PC-3 (cell line): ENCODE measurements around the gene TEAD1. TPM values are rescaled to one million over a fixed set of nuclear protein-coding genes. Genes with fewer than 3 reads are reported as not detected.

Source experiments
- ATAC-seq: fragments of 200-7000 bp; cut with Tn5 transposase; 2 replicates; pipeline ENCODE4 v1.9.1; 2020; ENCODE audit warnings: mild to moderate bottlenecking, moderate library complexity
- BruUV-seq: library from RNA; stranded (reverse); fragments of 400-500 nt; replicated peaks from 2 replicates; lab custom pipeline; 2021; lab: Mats Ljungman, UMichigan
- CTCF ChIA-PET: fragments of 300-600 bp; sonication (Branson Sonifier 250); formaldehyde crosslinking; loops from one replicate; lab custom pipeline; 2022; ENCODE audit warnings: antibody characterized with exemption; lab: Charles Lee
- POLR2A ChIA-PET: fragments of 300-600 bp; sonication (Branson Sonifier 250); formaldehyde crosslinking; loops from one replicate; lab custom pipeline; 2022; ENCODE audit warnings: antibody characterized with exemption; ENCODE audit not compliant: unreplicated experiment; lab: Charles Lee
- DNase-seq: peaks from one replicate; pipeline ENCODE4 v3.0.0-alpha.2; 2015
- H2AFZ ChIP-seq: fragments of 300-600 bp; sonication (generic); 2 replicates; pipeline ENCODE4 v1.6.0; 2016; ENCODE audit warnings: antibody characterized with exemption, low read length
- H3F3A ChIP-seq: fragments of 300-600 bp; sonication (generic); one replicate; pipeline ENCODE4 v1.6.0; 2017; ENCODE audit warnings: antibody characterized with exemption, low read length, control low read depth, mild to moderate bottlenecking; ENCODE audit not compliant: unreplicated experiment
- H3K27ac ChIP-seq: fragments of 300-600 bp; sonication (generic); 2 replicates; pipeline ENCODE4 v1.5.1; 2016; ENCODE audit warnings: mild to moderate bottlenecking, low read length
- H3K27me3 ChIP-seq: fragments of 300-600 bp; sonication (generic); 2 replicates; pipeline ENCODE4 v1.6.1; 2016; ENCODE audit warnings: low read length, mixed read lengths
- H3K36me3 ChIP-seq: fragments of 300-600 bp; sonication (generic); 2 replicates; pipeline ENCODE4 v1.6.1; 2016; ENCODE audit warnings: low read depth, mixed run types, low read length, mixed read lengths
- H3K4me1 ChIP-seq: fragments of 300-600 bp; sonication (generic); 2 replicates; pipeline ENCODE4 v1.5.1; 2016; ENCODE audit warnings: low read length; ENCODE audit not compliant: insufficient read depth
- H3K4me2 ChIP-seq: fragments of 300-600 bp; sonication (generic); 2 replicates; pipeline ENCODE4 v1.6.0; 2016; ENCODE audit warnings: low read length
- H3K4me3 ChIP-seq: fragments of 300-600 bp; sonication (generic); 2 replicates; pipeline ENCODE4 v1.5.1; 2016; ENCODE audit warnings: mild to moderate bottlenecking, low read length, mixed read lengths
- H3K79me2 ChIP-seq: fragments of 300-600 bp; sonication (generic); 2 replicates; pipeline ENCODE4 v1.6.1; 2017; ENCODE audit warnings: low read length, mixed read lengths
- H3K9ac ChIP-seq: fragments of 300-600 bp; sonication (generic); 2 replicates; pipeline ENCODE4 v1.6.0; 2016; ENCODE audit warnings: mild to moderate bottlenecking, low read length
- H3K9me2 ChIP-seq: fragments of 300-600 bp; sonication (generic); replicated peaks from 2 replicates; pipeline ENCODE4 v1.6.1; 2016; ENCODE audit warnings: mixed run types, low read length, mixed read lengths
- H3K9me3 ChIP-seq: fragments of 300-600 bp; sonication (generic); 2 replicates; pipeline ENCODE4 v1.6.1; 2016; ENCODE audit warnings: low read length, mixed read lengths
- H4K20me1 ChIP-seq: fragments of 300-600 bp; sonication (generic); 2 replicates; pipeline ENCODE4 v1.6.1; 2016; ENCODE audit warnings: low read length, mixed read lengths
- CTCF ChIP-seq: fragments of 300-600 bp; sonication (generic); conservative IDR thresholded peaks from 2 replicates; pipeline ENCODE4 v1.5.1; 2017; ENCODE audit warnings: antibody characterized with exemption, low read depth, mild to moderate bottlenecking, low read length
- EZH2 ChIP-seq: fragments of 300-600 bp; sonication (generic); IDR thresholded peaks from one replicate; pipeline ENCODE4 v1.6.1; 2017; ENCODE audit warnings: antibody characterized with exemption, mild to moderate bottlenecking, low read length; ENCODE audit not compliant: unreplicated experiment
- EZH2phosphoT487 ChIP-seq: fragments of 300-600 bp; sonication (generic); IDR thresholded peaks from 2 replicates; pipeline ENCODE4 v1.6.1; 2018; ENCODE audit warnings: mild to moderate bottlenecking, antibody characterized with exemption, low read length, borderline replicate concordance
- intact Hi-C: fragments of 100-400 bp; cut with micrococcal nuclease; formaldehyde crosslinking; loops from 2 replicates; pipeline ENCODE4 v1.9.0; 2023
- total RNA-seq: library from RNA; depleted of rRNA; stranded (reverse); fragments of >200 nt; gene quantifications from 2 replicates; pipeline ENCODE4 v1.2.3, GENCODE V29; 2014

The TEAD1 gene
- total RNA-seq, 1 experiment from 2014 or later = 70.2 TPM

GRCh38 chr11:12902791-12903486 is 228.7 kb downstream of the TEAD1 start:
- H3F3A ChIP-seq = peaks cover 11% of the 10 kb centered on the region
- ATAC-seq = no peak
- no peak overlapping the region for H3K4me3 ChIP-seq
- TF ChIP-seq CTCF (no peak), EZH2phosphoT487 (no peak), EZH2 (no peak)
- BruUV-seq = no TSS peak
- H3K4me2 ChIP-seq = no peak overlapping the region
- H3K9me2 ChIP-seq = no peaks in the 10 kb centered on the region
- peaks cover 25% of the 10 kb centered on the region; the same call in 1 of the 2 replicates for H3K36me3 ChIP-seq
- ChIA-PET POLR2A (no interaction called here), CTCF (interaction anchor here (0.5 kb wide), 1 partner anchor 402 kb away, joined by 3 read pairs; no protein-coding TSS in a partner anchor)
- peak overlapping the region; percentile 77 for H3K27ac ChIP-seq
- no peaks in the 10 kb centered on the region for H3K27me3 ChIP-seq
- no peak overlapping the region for H3K9ac ChIP-seq
- H4K20me1 ChIP-seq = 0 out of 2 replicates have a peak, but pooled peaks cover 4% of the 10 kb centered on the region
- no peak for DNase-seq
- no peaks in the 10 kb centered on the region for H3K9me3 ChIP-seq
- H2AFZ ChIP-seq = no peak overlapping the region
- intact Hi-C loops = loop anchor here (5.0 kb wide), 1 partner anchor 491 kb away; no protein-coding TSS in a partner anchor
- peaks cover 9% of the 10 kb centered on the region; the same call in 1 of the 2 replicates for H3K79me2 ChIP-seq
- peaks cover 59% of the 10 kb centered on the region for H3K4me1 ChIP-seq

- ATAC-seq (no peak), DNase-seq (no peak)
- Histone ChIP-seq H4K20me1 (0 out of 2 replicates have a peak, but pooled peaks cover 4% of the 10 kb centered on the region), H3K4me2 (no peak overlapping the region), H3F3A (peaks cover 11% of the 10 kb centered on the region), H3K9ac (no peak overlapping the region), H3K27ac (no peak overlapping the region), H3K9me3 (no peaks in the 10 kb centered on the region), H3K4me3 (no peak overlapping the region), H3K36me3 (peaks cover 13% of the 10 kb centered on the region; the same call in 1 of the 2 replicates), H2AFZ (no peak overlapping the region), H3K27me3 (no peaks in the 10 kb centered on the region), H3K4me1 (peaks cover 50% of the 10 kb centered on the region), H3K9me2 (no peaks in the 10 kb centered on the region), H3K79me2 (peaks cover 12% of the 10 kb centered on the region; the same call in 1 of the 2 replicates)
- POLR2A ChIA-PET = no interaction called here
- no TSS peak for BruUV-seq
- intact Hi-C loops = loop anchor here (2.0 to 5.0 kb wide), 2 partner anchors 43 to 57 kb away; no protein-coding TSS in a partner anchor
- CTCF ChIA-PET = no interaction called here
- TF ChIP-seq CTCF (no peak), EZH2phosphoT487 (no peak), EZH2 (no peak)
Measured at GRCh38 chr11:12905435-12905834, 231.2 kb downstream of the TEAD1 start.

- Histone ChIP-seq H3K9me3 (no peaks in the 10 kb centered on the region), H2AFZ (no peak overlapping the region), H3K4me2 (peak overlapping the region; percentile 55), H3K27me3 (no peaks in the 10 kb centered on the region), H4K20me1 (0 out of 2 replicates have a peak, but pooled peaks cover 4% of the 10 kb centered on the region), H3K36me3 (peaks cover 13% of the 10 kb centered on the region; the same call in 1 of the 2 replicates), H3K4me3 (peak overlapping the region; percentile 16; the same call in 1 of the 2 replicates), H3F3A (peaks cover 3% of the 10 kb centered on the region), H3K9ac (no peak overlapping the region), H3K27ac (peak overlapping the region; percentile 64), H3K4me1 (peaks cover 39% of the 10 kb centered on the region), H3K79me2 (peaks cover 12% of the 10 kb centered on the region; the same call in 1 of the 2 replicates), H3K9me2 (no peaks in the 10 kb centered on the region)
- CTCF ChIA-PET = interaction anchor here (0.6 kb wide), 1 partner anchor 11 kb away, joined by 3 read pairs; no protein-coding TSS in a partner anchor
- POLR2A ChIA-PET = no interaction called here
- no peak for ATAC-seq
- DNase-seq = no peak
- no TSS peak for BruUV-seq
- intact Hi-C loops = loop anchor here (5.0 kb wide), 1 partner anchor 56 kb away; no protein-coding TSS in a partner anchor
- no peak for TF ChIP-seq CTCF
- TF ChIP-seq EZH2 = no peak
- no peak for TF ChIP-seq EZH2phosphoT487
Measured at GRCh38 chr11:12906501-12906900, 232.3 kb downstream of the TEAD1 start.
